Stomach smooth muscle (tissue), 2 donors: ENCODE data around the gene SNAPC2.

Experiments
- H3K27ac ChIP-seq: one replicate; pipeline ENCODE4 v1.7.0; 2013; ENCODE audit warnings: mild to moderate bottlenecking, low read length, inconsistent platforms
- H3K27me3 ChIP-seq, 2 donors: one replicate each; pipeline ENCODE4 v1.7.0; 2013; ENCODE audit warnings: low read length in 2 of 2; ENCODE audit not compliant: insufficient read depth in 2 of 2, control insufficient read depth in 1 of 2
- H3K36me3 ChIP-seq, 2 donors: one replicate each; pipeline ENCODE4 v1.7.0; 2013; ENCODE audit warnings: low read length in 2 of 2; ENCODE audit not compliant: control insufficient read depth in 2 of 2, insufficient read depth in 2 of 2
- H3K4me1 ChIP-seq: one replicate; pipeline ENCODE4 v1.7.0; 2013; ENCODE audit warnings: low read length; ENCODE audit not compliant: control insufficient read depth, insufficient read depth
- H3K4me3 ChIP-seq, 2 donors: one replicate each; pipeline ENCODE4 v1.7.0; 2013; ENCODE audit warnings: low read length in 2 of 2
- H3K9ac ChIP-seq, 2 donors: one replicate each; pipeline ENCODE4 v1.7.0; 2013; ENCODE audit warnings: low read length in 2 of 2, mild to moderate bottlenecking in 1 of 2
- H3K9me3 ChIP-seq, 2 donors: one replicate each; pipeline ENCODE4 v1.7.0; 2013; ENCODE audit warnings: low read length in 2 of 2; ENCODE audit not compliant: control insufficient read depth in 2 of 2
- donor health status: healthy.
- donor health status: Pancreatic carcinoma.

Gene SNAPC2

GRCh38 chr19:7911508-7912143 lies 8.5 kb upstream of the SNAPC2 start:
- H3K9ac ChIP-seq = no peak overlapping the region
- H3K4me3 ChIP-seq = no peak overlapping the region
- peaks cover 24% of the 10 kb centered on the region for H3K4me1 ChIP-seq
- no peak overlapping the region for H3K27ac ChIP-seq
- H3K27me3 ChIP-seq = peaks cover 9 to 15% of the 10 kb centered on the region in 2 donors
- no peaks in the 10 kb centered on the region for H3K9me3 ChIP-seq
- H3K36me3 ChIP-seq = peaks cover 23 to 28% of the 10 kb centered on the region in 2 donors

- no peak overlapping the region for H3K27ac ChIP-seq
- peaks cover 12 to 21% of the 10 kb centered on the region in 2 donors for H3K27me3 ChIP-seq
- no peaks in the 10 kb centered on the region for H3K9me3 ChIP-seq
- no peak overlapping the region for H3K4me3 ChIP-seq
- H3K9ac ChIP-seq = no peak overlapping the region
- H3K36me3 ChIP-seq = peaks cover 23 to 26% of the 10 kb centered on the region in 2 donors
- H3K4me1 ChIP-seq = peaks cover 28% of the 10 kb centered on the region
These were observed 7.9 kb upstream of the SNAPC2 start for GRCh38 chr19:7912144-7912696.

GRCh38 chr19:7912697-7913564 lies 7.2 kb upstream of the SNAPC2 start:
- peaks cover 23 to 26% of the 10 kb centered on the region in 2 donors for H3K36me3 ChIP-seq
- H3K4me1 ChIP-seq = peaks cover 31% of the 10 kb centered on the region
- no peak overlapping the region for H3K4me3 ChIP-seq
- no peak overlapping the region for H3K9ac ChIP-seq
- no peak overlapping the region for H3K27ac ChIP-seq
- H3K27me3 ChIP-seq = peaks cover 14 to 28% of the 10 kb centered on the region in 2 donors
- no peaks in the 10 kb centered on the region for H3K9me3 ChIP-seq

- no peak overlapping the region for H3K27ac ChIP-seq
- H3K36me3 ChIP-seq = peaks cover 23 to 26% of the 10 kb centered on the region in 2 donors
- peaks cover 27% of the 10 kb centered on the region for H3K4me1 ChIP-seq
- H3K9me3 ChIP-seq = no peaks in the 10 kb centered on the region
- no peak overlapping the region for H3K9ac ChIP-seq
- no peak overlapping the region for H3K4me3 ChIP-seq
- peaks cover 17 to 33% of the 10 kb centered on the region in 2 donors for H3K27me3 ChIP-seq
These were observed 6.5 kb upstream of the SNAPC2 start for GRCh38 chr19:7913652-7914051.

- Histone ChIP-seq H3K4me1 (peaks cover 27% of the 10 kb centered on the region), H3K27ac (no peak overlapping the region), H3K9ac (no peak overlapping the region), H3K9me3 (no peaks in the 10 kb centered on the region), H3K4me3 (no peak overlapping the region), H3K27me3 (peaks cover 20 to 38% of the 10 kb centered on the region in 2 donors), H3K36me3 (peaks cover 23 to 26% of the 10 kb centered on the region in 2 donors)
These were observed 6.0 kb upstream of the SNAPC2 start for GRCh38 chr19:7914099-7914498.

- H3K9me3 ChIP-seq = no peaks in the 10 kb centered on the region
- peaks cover 28% of the 10 kb centered on the region for H3K4me1 ChIP-seq
- peaks cover 23 to 26% of the 10 kb centered on the region in 2 donors for H3K36me3 ChIP-seq
- H3K27ac ChIP-seq = no peak within 1 kb of the TSS
- H3K4me3 ChIP-seq = peak within 1 kb of the TSS in 1 of 2 donors; percentile 29
- no peak within 1 kb of the TSS for H3K9ac ChIP-seq
- H3K27me3 ChIP-seq = peaks cover 20 to 38% of the 10 kb centered on the region in 2 donors
These were observed 5.5 kb upstream of the SNAPC2 start, which contains the start of gene TGFBR3L for GRCh38 chr19:7914598-7915045. Gene TGFBR3L, plus strand, starts transcription at chr19:7914830.

GRCh38 chr19:7915250-7916102 lies 4.7 kb upstream of the SNAPC2 start:
- Histone ChIP-seq H3K9me3 (no peaks in the 10 kb centered on the region), H3K27me3 (peaks cover 23 to 38% of the 10 kb centered on the region in 2 donors), H3K27ac (no peak overlapping the region), H3K36me3 (peaks cover 18 to 21% of the 10 kb centered on the region in 2 donors), H3K4me1 (peaks cover 35% of the 10 kb centered on the region), H3K9ac (no peak overlapping the region), H3K4me3 (peak overlapping the region in 1 of 2 donors; percentile 29)

GRCh38 chr19:7916103-7916954 lies 3.8 kb upstream of the SNAPC2 start:
- Histone ChIP-seq H3K27ac (peak overlapping the region; percentile 31), H3K27me3 (peaks cover 23 to 38% of the 10 kb centered on the region in 2 donors), H3K4me3 (peak overlapping the region in 1 of 2 donors; percentile 55), H3K4me1 (peaks cover 39% of the 10 kb centered on the region), H3K9me3 (no peaks in the 10 kb centered on the region), H3K9ac (no peak overlapping the region), H3K36me3 (peaks cover 10 to 15% of the 10 kb centered on the region in 2 donors)

- H3K27ac ChIP-seq = peak overlapping the region; percentile 31
- peak overlapping the region; percentile 15 to 29 for H3K9ac ChIP-seq
- no peaks in the 10 kb centered on the region for H3K9me3 ChIP-seq
- peak overlapping the region in 1 of 2 donors; percentile 55 for H3K4me3 ChIP-seq
- peaks cover 4 to 11% of the 10 kb centered on the region in 2 donors for H3K36me3 ChIP-seq
- peaks cover 23 to 38% of the 10 kb centered on the region in 2 donors for H3K27me3 ChIP-seq
- peaks cover 45% of the 10 kb centered on the region for H3K4me1 ChIP-seq
These were observed 3.2 kb upstream of the SNAPC2 start for GRCh38 chr19:7916955-7917266.
